NCI-H345 treated with DMSO at 0.1 percent for 48 hours (cell line): ENCODE measurements around the gene MACROD2.

Experiments
- DNase-seq: peaks from one replicate; lab custom pipeline; 2025; ENCODE audit not compliant: unreplicated experiment; lab: John Stamatoyannopoulos, UW

Gene MACROD2

DNA sequence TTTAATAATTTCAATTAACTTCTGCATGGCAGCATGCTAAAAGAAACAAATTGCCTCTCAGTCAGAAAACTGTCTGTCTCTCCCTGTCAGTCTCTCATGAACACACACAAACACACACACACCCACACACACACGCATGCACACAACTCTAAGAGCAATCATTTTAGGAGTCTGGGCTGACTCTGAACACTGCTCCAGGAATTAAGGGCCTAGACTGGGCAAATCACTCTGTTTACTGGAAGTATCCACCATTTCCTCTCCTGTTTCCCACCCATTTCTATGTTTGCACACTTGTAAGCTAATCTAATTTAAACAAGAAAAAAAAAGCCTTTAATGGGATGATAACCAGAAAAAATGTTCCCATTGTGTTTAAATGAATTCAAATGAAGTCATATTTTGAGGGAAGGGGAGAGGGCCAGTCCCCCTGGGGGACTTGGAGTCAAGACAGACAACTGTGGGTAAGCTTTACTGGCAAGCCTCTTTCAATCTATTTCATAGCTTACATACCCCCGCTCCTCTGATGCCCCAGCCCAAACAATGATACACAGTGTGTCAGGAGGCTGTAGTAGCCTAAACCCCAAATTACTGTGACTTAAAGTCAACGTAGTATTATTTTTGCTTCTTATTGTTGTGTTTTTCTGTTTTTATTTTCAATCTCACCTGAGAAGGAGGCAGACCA is 789.9 kb downstream of the MACROD2 start:
- DNase-seq: no peak

- no peak for DNase-seq
These were observed 794.9 kb downstream of the MACROD2 start for GRCh38 chr20:14790190-14790589.

DNA sequence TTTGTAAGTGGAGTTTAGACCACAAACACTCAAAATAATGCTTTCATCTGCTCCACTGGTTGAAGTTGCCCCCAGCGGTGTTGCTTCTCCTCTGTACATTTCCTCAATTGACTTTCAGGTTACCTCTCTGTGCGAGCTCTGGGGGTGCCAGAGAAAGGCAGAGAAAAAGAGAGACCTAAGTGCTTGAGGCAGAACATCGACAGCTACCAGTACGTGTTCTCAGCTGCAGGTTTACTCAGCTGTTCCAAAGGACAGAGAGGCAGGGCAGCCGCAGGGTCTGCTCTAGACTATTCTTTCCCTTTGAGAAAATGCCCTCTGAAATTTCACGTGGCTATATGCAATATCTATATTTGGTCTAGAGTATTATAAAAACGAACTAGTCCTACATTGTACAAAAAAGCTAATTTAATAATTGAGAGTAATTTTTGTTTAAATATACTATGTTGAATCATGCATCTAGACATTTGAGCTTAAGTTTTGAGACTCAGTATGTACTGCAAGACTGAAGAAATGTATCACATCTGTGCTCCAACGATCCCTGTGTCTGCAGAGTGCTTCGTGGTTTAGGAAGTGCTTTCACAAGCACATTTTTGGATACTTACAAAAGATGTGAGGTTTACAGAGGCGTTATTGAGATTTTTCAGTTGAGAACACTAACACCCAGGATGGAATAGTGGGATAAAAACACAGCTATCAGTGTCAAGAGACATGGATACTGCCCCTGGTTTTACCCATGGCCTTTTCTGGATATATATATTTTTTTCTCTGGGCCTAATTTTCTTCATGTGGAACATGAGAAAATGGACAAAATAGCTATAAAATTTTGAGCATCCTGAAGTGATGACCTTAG is 795.7 kb downstream of the MACROD2 start:
- peak; percentile 86 for DNase-seq

GRCh38 chr20:14792915-14793314 is 797.6 kb downstream of the MACROD2 start:
- no peak for DNase-seq

DNA sequence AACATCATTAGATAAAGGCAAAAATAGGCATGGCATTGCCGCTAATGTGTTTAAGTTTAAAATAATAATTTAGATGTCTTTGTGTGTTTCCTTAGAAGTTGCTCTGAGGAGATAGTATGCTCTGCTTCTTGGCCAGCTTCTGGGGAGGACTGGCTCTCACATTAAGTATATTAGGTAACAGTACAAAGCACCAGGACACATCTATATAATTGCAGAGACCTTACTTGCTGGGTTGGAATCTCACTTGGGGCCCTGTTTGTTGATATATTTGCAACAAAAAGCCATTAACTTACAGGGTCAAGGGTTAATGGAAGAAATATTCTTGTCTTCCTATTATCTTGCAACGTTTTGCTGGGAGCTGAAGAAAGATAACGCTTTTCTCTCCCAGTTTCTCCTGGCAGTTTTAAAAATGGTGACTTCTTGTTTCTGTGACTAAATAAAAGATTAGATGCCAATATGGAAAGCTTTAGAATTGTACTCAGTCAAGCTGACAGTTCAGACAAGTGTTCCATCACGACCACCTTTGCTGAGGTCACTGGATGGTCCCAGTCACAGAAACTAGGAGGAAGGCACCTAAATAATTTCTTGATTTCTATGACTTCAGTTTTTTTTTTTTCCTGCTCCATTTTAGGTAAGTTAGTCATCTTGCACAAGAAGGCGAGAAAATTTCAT is 804.4 kb downstream of the MACROD2 start:
- DNase-seq: no peak

- no peak for DNase-seq
These were observed 805.5 kb downstream of the MACROD2 start for GRCh38 chr20:14800707-14801425.

DNA sequence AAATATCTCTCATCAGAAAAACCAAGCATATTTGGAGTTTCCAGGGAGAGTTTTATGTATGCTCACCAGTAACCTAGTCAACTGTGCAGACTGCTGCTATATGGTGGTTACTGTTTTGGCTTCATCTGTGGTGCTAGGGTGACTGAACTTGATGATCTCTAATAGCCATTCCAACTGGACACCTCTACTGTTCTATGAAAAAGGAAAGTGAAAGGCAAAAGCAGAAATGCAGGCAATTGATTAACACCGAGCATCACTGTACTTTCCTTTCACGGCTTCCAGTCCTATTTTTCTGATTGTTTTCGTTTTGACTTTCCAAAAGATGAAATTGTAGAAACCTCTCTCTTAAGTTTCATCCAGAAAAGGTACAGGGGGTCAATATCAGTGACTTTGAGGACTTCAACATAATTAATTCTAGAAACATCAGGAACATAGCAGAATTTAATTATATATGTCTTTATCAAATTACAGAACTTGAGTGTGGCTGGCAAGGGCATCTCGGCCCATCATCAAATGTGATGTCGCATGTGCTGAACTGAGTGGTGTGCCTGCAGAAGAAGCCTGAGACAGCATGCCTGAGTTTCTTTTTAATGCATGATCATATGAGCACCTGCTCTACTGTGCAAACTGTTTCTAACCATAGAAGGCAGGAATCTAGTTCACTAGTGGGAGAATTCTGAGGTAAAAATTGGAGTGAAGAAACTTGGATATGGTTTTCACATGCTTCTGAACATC is 806.4 kb downstream of the MACROD2 start:
- DNase-seq: no peak

GRCh38 chr20:14807224-14807623 is 811.9 kb downstream of the MACROD2 start:
- DNase-seq: no peak

DNA sequence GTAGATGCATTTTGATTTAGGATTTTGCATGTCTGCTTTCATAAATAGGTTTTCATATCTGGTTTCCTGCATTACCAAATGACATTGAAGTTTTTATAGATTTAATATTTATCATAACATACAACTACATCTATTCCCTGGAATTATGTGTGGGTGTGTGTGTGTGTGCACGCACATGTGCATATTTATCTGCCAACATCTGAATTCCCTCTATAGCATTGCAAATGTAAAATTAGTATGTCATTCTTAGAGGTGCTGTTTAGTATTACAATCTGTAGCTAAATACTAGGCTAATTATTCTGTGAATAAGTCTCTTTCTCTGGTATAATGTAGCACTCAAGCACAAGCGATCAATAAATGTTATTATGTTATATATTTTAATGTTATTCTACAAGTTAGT is 820.0 kb downstream of the MACROD2 start:
- no peak for DNase-seq

DNA sequence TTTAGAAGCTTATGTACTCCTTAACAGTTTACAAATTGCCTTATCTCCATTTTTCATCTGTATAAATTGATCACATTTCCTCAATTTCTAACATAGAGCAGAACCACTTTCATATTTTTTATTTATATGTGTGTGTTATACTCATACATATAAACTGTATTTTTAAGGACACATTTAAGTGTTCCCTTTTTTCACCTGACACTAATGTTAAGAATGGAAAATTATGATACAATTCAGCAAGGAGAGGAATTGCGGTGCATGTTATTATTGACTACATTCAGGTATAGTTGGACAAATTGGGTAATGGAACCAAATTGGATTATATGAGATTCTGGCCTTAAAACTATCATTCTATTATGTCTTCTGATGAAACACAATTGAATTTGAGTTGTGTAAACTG is 821.2 kb downstream of the MACROD2 start:
- DNase-seq: no peak

GRCh38 chr20:14817101-14817500 is 821.8 kb downstream of the MACROD2 start:
- peak; percentile 85 for DNase-seq

- peak; percentile 70 for DNase-seq
These were observed 825.5 kb downstream of the MACROD2 start for GRCh38 chr20:14820771-14821170.

DNA sequence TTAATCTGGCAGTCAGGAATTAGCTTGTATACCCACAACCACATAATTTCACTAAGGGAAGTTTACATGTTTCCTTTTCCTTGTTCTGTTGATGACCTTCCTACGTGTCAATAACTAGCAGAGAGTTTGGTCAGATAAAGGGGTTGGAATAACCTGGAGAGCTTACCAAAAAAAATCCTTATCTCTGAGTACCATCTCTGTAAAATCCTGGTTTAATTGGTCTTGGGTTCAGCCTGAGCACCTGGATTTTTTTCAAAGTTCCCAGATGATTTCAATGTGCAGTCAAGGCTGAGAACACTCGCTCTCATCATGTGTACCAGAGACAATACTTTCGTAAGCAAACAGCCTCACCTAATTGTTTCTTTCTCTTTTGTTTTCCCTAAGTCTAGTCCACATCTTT is 825.9 kb downstream of the MACROD2 start:
- no peak for DNase-seq

GRCh38 chr20:14824996-14825395 is 829.7 kb downstream of the MACROD2 start:
- DNase-seq: no peak

DNA sequence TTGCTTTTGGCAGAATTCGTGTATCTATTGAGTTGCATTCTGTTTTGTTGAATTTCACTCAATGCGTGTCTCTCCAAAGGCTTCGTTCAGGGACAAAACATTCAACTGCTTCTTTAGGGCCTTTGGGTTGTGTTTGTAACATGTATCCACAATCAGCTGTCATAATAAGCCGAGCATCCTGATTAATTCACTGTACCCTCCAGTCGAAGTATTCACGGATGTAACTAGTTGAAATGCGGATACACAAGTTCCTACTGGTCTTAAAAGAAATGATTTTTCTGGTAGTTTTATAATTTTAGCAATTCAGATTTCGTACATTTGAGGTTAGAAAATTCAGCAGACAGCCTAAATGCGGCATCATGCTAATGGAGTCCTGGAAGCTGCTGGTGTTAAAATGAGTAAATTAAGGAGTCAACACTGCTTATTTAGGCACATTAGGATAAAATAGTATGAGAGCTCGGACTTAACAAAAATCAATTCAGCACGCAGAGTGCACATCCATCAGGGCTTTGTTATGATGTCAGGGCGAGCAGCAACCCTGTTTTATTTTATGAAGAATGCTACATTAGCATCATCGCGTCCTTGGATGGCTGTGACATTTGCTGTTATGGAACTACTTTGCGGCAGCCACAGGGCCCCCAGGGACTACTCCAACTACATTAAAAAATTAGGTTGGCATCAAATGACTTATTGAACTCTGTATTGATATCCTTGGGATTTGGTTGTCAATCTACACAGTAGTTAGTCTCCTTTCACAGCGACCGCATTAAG is 831.4 kb downstream of the MACROD2 start:
- DNase-seq: no peak

DNA sequence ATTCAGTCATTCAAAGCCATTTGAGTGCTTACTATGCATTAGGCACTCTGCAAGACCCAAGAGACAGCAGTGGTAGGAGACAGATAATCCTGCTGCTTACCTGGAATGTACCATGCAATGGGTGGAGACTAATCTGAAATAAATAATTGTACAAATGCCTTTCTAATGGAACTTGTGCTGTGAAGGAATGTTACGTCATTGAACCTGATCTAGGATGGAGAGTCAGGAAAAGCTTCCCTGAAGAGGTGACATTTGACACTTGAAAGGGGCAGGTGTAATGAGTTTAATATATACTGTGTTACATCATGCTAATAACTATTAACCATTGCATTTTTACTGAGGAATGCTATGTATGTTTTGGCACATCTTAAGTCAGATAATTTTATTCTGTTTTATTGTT is 833.1 kb downstream of the MACROD2 start:
- no peak for DNase-seq

DNA sequence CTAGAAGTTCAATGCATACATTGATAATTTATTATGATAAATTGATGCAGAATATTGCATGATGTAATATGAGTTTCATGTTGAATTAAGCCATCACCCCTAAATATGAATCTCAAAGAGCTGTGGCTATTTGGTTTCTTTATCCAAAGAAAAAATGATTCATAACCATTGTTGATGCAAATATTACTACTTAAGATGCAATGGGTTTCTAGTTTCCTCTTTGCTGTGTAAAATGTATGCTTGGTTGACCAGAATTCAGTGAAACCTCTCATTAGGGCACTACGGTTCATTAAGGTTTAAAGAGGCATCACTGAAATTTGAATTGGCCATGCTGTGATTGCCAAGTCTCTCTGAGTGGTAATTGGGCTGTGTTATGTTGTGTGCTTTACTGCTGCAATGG is 834.6 kb downstream of the MACROD2 start:
- peak; percentile 45 for DNase-seq

DNA sequence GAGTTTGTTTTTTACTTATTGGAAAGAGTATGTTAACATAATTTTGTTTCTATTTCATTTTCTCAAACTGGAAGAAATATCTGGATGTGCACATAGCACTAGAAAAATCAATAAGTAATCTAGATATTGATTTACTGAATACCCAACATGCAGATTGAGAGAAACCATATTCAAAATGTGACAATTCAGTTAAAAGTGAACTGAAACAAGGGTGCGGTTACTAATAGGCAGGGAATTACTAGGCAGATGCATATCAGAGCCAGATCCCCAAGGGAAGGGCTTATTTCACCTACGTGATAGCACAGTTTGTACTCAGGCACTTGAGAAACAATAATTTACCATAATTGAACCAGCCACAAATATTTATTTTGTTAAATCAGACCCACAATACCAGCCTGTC is 835.1 kb downstream of the MACROD2 start:
- no peak for DNase-seq

DNA sequence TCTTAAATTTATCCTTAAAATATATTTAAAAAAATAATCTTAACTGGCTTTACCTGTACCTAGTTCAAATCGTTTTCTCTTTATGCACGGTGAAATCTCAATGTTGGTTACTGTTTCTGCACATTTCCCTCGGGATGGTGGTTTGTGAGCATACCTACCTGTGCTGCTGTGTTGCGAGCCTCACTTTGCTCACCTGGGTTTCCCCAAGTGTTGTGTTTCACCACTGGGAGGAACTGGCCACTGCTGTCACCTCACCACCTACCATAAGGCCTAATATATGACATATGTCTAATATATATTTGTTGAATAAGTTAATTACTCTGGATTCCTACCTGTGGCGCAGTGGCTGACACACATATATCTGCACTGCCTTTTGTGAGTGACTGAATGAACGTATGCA is 835.6 kb downstream of the MACROD2 start:
- no peak for DNase-seq

DNA sequence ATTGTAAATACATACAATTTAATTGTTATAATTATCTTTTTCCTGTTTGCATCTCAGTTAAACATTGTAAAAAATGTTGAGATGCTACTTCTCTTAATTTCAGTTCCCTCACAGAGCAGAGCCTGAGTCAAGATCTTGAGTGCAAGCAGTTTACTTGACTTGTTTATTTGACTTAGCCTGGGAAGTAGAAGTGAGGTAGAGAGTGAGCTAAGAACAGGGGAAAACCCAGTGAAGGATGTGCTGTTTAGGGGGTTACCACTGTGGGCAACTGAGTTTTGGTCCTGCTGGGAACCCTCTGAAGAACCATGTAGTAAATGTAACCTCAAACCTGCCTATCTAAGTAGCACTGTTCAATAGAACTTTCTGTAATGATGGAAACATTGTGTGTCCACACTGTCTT is 837.3 kb downstream of the MACROD2 start:
- DNase-seq: no peak
